ENCODE measurements around the gene FAM50B.

DNA sequence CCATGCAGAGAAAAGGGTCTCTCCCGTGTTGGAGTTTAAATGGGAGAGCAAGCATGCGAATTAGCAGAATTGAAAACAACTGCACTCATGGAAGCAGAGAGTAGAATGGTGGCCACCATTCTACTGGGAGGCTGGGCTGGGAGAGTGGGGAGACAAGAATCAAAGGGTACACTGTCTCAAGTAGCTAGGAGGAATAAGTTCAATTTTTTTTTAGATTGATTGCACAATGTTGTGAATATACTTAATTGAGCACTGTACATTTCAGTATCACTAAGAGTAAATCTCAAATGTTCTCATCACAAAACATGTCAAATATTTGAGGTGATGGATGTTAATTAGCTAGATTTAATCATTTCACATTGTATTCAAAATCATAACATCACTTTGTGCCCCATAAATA, 34.6 kb upstream of the FAM50B start:
- no peak for TF ChIP-seq FOXK2 (IDR thresholded peaks at IDR 0.05)
- no peak for TF ChIP-seq FOXM1 (IDR thresholded peaks at IDR 0.05; ENCODE audit: borderline replicate concordance)
- no peak for TF ChIP-seq SP1 (IDR thresholded peaks at IDR 0.05)
- TF ChIP-seq HDGF (IDR thresholded peaks at IDR 0.05; ENCODE audit: borderline replicate concordance): no peak
- TF ChIP-seq ZNF384 (IDR thresholded peaks at IDR 0.05): no peak
- no peak for TF ChIP-seq ARNT (IDR thresholded peaks at IDR 0.05)
- TF ChIP-seq ELF4 (IDR thresholded peaks at IDR 0.05): no peak
- TF ChIP-seq SUZ12 (IDR thresholded peaks at IDR 0.05): no peak
- TF ChIP-seq L3MBTL2 (conservative IDR thresholded peaks at IDR 0.05): no peak
- TF ChIP-seq NFRKB (IDR thresholded peaks at IDR 0.05): no peak
- TF ChIP-seq TARDBP (IDR thresholded peaks at IDR 0.05): no peak
- TF ChIP-seq LEF1 (IDR thresholded peaks at IDR 0.05; ENCODE audit: borderline replicate concordance): no peak
